ENCODE data around the gene BRD9.

Gene BRD9

DNA sequence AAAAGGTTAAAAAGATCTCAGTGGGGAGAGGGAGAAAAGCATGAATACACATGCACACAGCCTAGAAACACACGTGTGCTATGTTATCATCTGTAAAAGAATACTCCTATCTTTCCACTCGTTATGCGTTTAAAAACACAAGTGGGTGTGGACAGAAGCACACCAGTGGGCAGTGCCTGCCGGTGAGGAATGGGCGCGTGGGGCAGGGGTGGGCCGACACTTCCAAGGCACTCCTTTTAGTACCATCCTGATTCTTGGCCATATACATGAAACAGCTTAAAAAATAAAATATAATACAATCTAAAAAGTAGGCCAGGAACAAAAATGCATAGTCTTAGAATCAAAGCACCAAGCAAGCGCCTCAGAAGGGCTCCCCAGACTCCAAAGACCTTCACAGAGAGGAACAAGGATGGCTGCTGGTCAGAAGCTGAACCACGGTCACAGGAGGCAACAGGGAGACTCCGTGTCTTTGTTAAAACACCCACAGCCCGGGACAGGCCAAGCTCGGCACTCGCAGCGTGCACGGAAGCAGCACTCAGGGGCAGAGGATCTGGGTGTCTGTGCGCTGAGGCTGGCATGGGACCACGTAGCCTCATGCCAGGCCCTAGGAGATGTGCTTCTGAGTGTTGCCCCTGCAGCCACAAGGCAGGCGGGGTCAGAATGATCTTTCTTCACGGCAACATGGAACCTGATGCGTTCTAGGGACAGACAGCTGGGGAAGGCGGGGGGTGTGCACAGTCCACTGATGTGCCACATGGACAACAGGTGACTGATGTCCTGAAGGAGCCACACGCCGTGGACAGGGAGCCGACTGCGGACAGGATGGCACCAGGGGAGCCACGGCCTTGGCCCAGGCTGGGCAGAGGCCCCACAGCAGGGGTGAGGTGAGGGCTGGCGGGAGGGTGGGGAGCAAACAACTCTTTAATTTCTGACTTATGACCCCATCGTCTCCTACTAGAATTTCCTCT, 15.9 kb downstream of the BRD9 start:
- H3K9me3 ChIP-seq (ENCODE audit: control insufficient read depth, insufficient read depth, low read depth, low read length) = no peaks in the 10 kb centered on the region
- CTCF ChIA-PET = no interaction called here
- no peak overlapping the region for H3K4me3 ChIP-seq (ENCODE audit: low read depth, low read length)
- H3K36me3 ChIP-seq (ENCODE audit: control insufficient read depth in 2 of 2, insufficient read depth in 1 of 2, low read length in 2 of 2) = peaks cover 44 to 81% of the 10 kb centered on the region in 2 experiments
- no peaks in the 10 kb centered on the region for H3K4me1 ChIP-seq (ENCODE audit: control insufficient read depth, insufficient read depth, low read length)
- POLR2A ChIA-PET = no interaction called here
- no peak overlapping the region for H3K27ac ChIP-seq (ENCODE audit: extremely low read depth, low read depth, low read length)
- no peak for TF ChIP-seq CTCF (tag by site-specific recombination; IDR thresholded peaks at IDR 0.05)
- no peak for TF ChIP-seq SP2 (tag by site-specific recombination; IDR thresholded peaks at IDR 0.05)
- TF ChIP-seq ZNF785 (tag by site-specific recombination; IDR thresholded peaks at IDR 0.05) = no peak
- TF ChIP-seq ZNF629 (tag by site-specific recombination; IDR thresholded peaks at IDR 0.05) = no peak
- TF ChIP-seq, protein P1, sequence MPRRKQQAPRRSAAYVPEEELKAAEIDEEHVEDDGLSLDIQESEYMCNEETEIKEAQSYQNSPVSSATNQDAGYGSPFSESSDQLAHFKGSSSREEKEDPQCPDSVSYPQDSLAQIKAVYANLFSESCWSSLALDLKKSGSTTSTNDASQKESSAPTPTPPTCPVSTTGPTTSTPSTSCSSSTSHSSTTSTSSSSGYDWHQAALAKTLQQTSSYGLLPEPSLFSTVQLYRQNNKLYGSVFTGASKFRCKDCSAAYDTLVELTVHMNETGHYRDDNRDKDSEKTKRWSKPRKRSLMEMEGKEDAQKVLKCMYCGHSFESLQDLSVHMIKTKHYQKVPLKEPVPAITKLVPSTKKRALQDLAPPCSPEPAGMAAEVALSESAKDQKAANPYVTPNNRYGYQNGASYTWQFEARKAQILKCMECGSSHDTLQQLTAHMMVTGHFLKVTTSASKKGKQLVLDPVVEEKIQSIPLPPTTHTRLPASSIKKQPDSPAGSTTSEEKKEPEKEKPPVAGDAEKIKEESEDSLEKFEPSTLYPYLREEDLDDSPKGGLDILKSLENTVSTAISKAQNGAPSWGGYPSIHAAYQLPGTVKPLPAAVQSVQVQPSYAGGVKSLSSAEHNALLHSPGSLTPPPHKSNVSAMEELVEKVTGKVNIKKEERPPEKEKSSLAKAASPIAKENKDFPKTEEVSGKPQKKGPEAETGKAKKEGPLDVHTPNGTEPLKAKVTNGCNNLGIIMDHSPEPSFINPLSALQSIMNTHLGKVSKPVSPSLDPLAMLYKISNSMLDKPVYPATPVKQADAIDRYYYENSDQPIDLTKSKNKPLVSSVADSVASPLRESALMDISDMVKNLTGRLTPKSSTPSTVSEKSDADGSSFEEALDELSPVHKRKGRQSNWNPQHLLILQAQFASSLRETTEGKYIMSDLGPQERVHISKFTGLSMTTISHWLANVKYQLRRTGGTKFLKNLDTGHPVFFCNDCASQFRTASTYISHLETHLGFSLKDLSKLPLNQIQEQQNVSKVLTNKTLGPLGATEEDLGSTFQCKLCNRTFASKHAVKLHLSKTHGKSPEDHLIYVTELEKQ (tag by site-specific recombination; IDR thresholded peaks at IDR 0.05; ENCODE audit: borderline replicate concordance) = no peak
- TF ChIP-seq, protein P2, sequence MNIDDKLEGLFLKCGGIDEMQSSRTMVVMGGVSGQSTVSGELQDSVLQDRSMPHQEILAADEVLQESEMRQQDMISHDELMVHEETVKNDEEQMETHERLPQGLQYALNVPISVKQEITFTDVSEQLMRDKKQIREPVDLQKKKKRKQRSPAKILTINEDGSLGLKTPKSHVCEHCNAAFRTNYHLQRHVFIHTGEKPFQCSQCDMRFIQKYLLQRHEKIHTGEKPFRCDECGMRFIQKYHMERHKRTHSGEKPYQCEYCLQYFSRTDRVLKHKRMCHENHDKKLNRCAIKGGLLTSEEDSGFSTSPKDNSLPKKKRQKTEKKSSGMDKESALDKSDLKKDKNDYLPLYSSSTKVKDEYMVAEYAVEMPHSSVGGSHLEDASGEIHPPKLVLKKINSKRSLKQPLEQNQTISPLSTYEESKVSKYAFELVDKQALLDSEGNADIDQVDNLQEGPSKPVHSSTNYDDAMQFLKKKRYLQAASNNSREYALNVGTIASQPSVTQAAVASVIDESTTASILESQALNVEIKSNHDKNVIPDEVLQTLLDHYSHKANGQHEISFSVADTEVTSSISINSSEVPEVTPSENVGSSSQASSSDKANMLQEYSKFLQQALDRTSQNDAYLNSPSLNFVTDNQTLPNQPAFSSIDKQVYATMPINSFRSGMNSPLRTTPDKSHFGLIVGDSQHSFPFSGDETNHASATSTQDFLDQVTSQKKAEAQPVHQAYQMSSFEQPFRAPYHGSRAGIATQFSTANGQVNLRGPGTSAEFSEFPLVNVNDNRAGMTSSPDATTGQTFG (tag by site-specific recombination; IDR thresholded peaks at IDR 0.05; ENCODE audit: borderline replicate concordance) = no peak
- no peak for TF ChIP-seq ZNF292 (tag by site-specific recombination; IDR thresholded peaks at IDR 0.05; ENCODE audit: borderline replicate concordance, low read depth)
- no peak for TF ChIP-seq ZNF366 (tag by site-specific recombination; conservative IDR thresholded peaks at IDR 0.05)
- TF ChIP-seq ZNF596 (tag by site-specific recombination; IDR thresholded peaks at IDR 0.05) = no peak
- no peak for TF ChIP-seq MYNN (tag by site-specific recombination; IDR thresholded peaks at IDR 0.05; ENCODE audit: borderline replicate concordance)
- TF ChIP-seq ZNF561 (tag by site-specific recombination; IDR thresholded peaks at IDR 0.05; ENCODE audit: borderline replicate concordance) = no peak
- TF ChIP-seq ZNF37A (tag by site-specific recombination; IDR thresholded peaks at IDR 0.05) = no peak

- Histone ChIP-seq H3K27ac (ENCODE audit: extremely low read depth, low read depth, low read length) (no peak overlapping the region), H3K36me3 (ENCODE audit: control insufficient read depth in 2 of 2, insufficient read depth in 1 of 2, low read length in 2 of 2) (peaks cover 48 to 81% of the 10 kb centered on the region in 2 experiments), H3K4me3 (ENCODE audit: low read depth, low read length) (no peak overlapping the region), H3K9me3 (ENCODE audit: control insufficient read depth, insufficient read depth, low read depth, low read length) (no peaks in the 10 kb centered on the region), H3K4me1 (ENCODE audit: control insufficient read depth, insufficient read depth, low read length) (no peaks in the 10 kb centered on the region)
- POLR2A ChIA-PET = no interaction called here
- CTCF ChIA-PET = no interaction called here
- TF ChIP-seq ZNF394 (tag by site-specific recombination; IDR thresholded peaks at IDR 0.05; ENCODE audit: borderline replicate concordance) = no peak
- TF ChIP-seq ZNF843 (tag by site-specific recombination; IDR thresholded peaks at IDR 0.05) = no peak
- no peak for TF ChIP-seq BCL11A (tag by site-specific recombination; IDR thresholded peaks at IDR 0.05; ENCODE audit: low read depth)
- TF ChIP-seq ZNF514 (tag by site-specific recombination; IDR thresholded peaks at IDR 0.05) = no peak
- no peak for TF ChIP-seq ZNF18 (tag by site-specific recombination; IDR thresholded peaks at IDR 0.05)
- no peak for TF ChIP-seq ZNF23 (tag by site-specific recombination; IDR thresholded peaks at IDR 0.05; ENCODE audit: borderline replicate concordance)
- TF ChIP-seq EGR2 (tag by site-specific recombination; IDR thresholded peaks at IDR 0.05; ENCODE audit: low read depth) = no peak
- TF ChIP-seq ZNF768 (tag by site-specific recombination; IDR thresholded peaks at IDR 0.05) = no peak
- TF ChIP-seq, protein P3, sequence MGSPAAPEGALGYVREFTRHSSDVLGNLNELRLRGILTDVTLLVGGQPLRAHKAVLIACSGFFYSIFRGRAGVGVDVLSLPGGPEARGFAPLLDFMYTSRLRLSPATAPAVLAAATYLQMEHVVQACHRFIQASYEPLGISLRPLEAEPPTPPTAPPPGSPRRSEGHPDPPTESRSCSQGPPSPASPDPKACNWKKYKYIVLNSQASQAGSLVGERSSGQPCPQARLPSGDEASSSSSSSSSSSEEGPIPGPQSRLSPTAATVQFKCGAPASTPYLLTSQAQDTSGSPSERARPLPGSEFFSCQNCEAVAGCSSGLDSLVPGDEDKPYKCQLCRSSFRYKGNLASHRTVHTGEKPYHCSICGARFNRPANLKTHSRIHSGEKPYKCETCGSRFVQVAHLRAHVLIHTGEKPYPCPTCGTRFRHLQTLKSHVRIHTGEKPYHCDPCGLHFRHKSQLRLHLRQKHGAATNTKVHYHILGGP (tag by site-specific recombination; IDR thresholded peaks at IDR 0.05) = no peak
- no peak for TF ChIP-seq ZNF529 (tag by site-specific recombination; IDR thresholded peaks at IDR 0.05; ENCODE audit: insufficient replicate concordance)
Observed at GRCh38 chr5:875931-876330, 16.7 kb downstream of the BRD9 start.
